Caco-2 (cell line): ENCODE results near the gene ZDHHC19. TPM values are rescaled to one million over a fixed set of nuclear protein-coding genes. Genes with fewer than 3 reads are reported as not detected.

Experiments
- BruUV-seq: library from RNA; stranded (reverse); fragments of 400-500 nt; replicated peaks from 2 replicates; lab custom pipeline; 2021; lab: Mats Ljungman, UMichigan
- CTCF ChIA-PET: fragments of 300-600 bp; sonication (Branson Sonifier 250); formaldehyde crosslinking; loops from one replicate; lab custom pipeline; 2022; ENCODE audit warnings: antibody characterized with exemption; lab: Charles Lee
- POLR2A ChIA-PET: fragments of 300-600 bp; sonication (Branson Sonifier 250); formaldehyde crosslinking; loops from one replicate; lab custom pipeline; 2022; ENCODE audit warnings: antibody characterized with exemption; lab: Charles Lee
- DNase-seq, 2 experiments: peaks; one replicate each; pipeline versions ENCODE4 v3.0.0 to v3.0.0-alpha.2; 2020 to 2022
- H3K27me3 ChIP-seq: replicated peaks from 2 replicates; pipeline ENCODE4 v1.6.0; 2011; ENCODE audit warnings: low read length; ENCODE audit not compliant: control insufficient read depth, insufficient read depth
- H3K36me3 ChIP-seq: 2 replicates; pipeline ENCODE4 v1.5.1; 2011; ENCODE audit warnings: low read length; ENCODE audit not compliant: control insufficient read depth, insufficient read depth
- H3K4me1 ChIP-seq: fragments of 250-450 bp; sonication (Bioruptor Pico); 2 replicates; pipeline ENCODE4 v1.5.1; 2020; ENCODE audit warnings: mild to moderate bottlenecking
- H3K4me3 ChIP-seq: 2 replicates; pipeline ENCODE4 v1.5.1; 2011; ENCODE audit warnings: low read depth, mild to moderate bottlenecking, control low read depth, low read length
- H3K9me3 ChIP-seq: fragments of 250-450 bp; sonication (Bioruptor Pico); 2 replicates; pipeline ENCODE4 v1.5.1; 2020; ENCODE audit warnings: mild to moderate bottlenecking, moderate library complexity
- H3K27ac Mint-ChIP-seq: one replicate; pipeline ENCODE4 v1.8.0; 2022; ENCODE audit warnings: mixed read lengths; ENCODE audit not compliant: unreplicated experiment
- H3K27me3 Mint-ChIP-seq: one replicate; pipeline ENCODE4 v1.8.0; 2022; ENCODE audit warnings: mixed read lengths; ENCODE audit not compliant: insufficient read depth, unreplicated experiment
- H3K36me3 Mint-ChIP-seq: one replicate; pipeline ENCODE4 v1.8.0; 2022; ENCODE audit warnings: mild to moderate bottlenecking, mixed read lengths; ENCODE audit not compliant: insufficient read depth, unreplicated experiment
- H3K4me1 Mint-ChIP-seq: one replicate; pipeline ENCODE4 v1.8.0; 2022; ENCODE audit warnings: low read depth, mixed read lengths; ENCODE audit not compliant: unreplicated experiment
- H3K4me3 Mint-ChIP-seq: one replicate; pipeline ENCODE4 v1.8.0; 2022; ENCODE audit warnings: mild to moderate bottlenecking, moderate library complexity, mixed read lengths; ENCODE audit not compliant: unreplicated experiment
- H3K9me3 Mint-ChIP-seq: one replicate; pipeline ENCODE4 v1.8.0; 2022; ENCODE audit warnings: mixed read lengths; ENCODE audit not compliant: unreplicated experiment
- intact Hi-C: fragments of 100-400 bp; cut with micrococcal nuclease; formaldehyde crosslinking; loops from one replicate; pipeline ENCODE4 v1.10.0; 2022; ENCODE audit not compliant: unreplicated experiment
- total RNA-seq: library from RNA; stranded (reverse); gene quantifications from 2 replicates; pipeline ENCODE4 v1.2.3, GENCODE V29; 2022
- TF ChIP-seq, protein P1 (sequence below), 2 experiments: fragments of 200-600 bp in 1 of 2; IDR thresholded peaks; 1 replicate in 1 of 2; 2 replicates in 1 of 2; pipeline versions ENCODE4 v1.5.1 to v1.8.0; 2011 to 2022; ENCODE audit warnings: antibody characterized with exemption in 1 of 2, control low read depth in 1 of 2, inconsistent platforms in 1 of 2, low read depth in 1 of 2, low read length in 1 of 2, mild to moderate bottlenecking in 1 of 2, moderate library complexity in 1 of 2; ENCODE audit not compliant: insufficient read depth in 1 of 2, severe bottlenecking in 1 of 2, unreplicated experiment in 1 of 2

ZDHHC19 gene
- total RNA-seq, 1 experiment from 2014 or later, result not detected

GRCh38 chr3:196198771-196199753 lies 12.1 kb downstream of the ZDHHC19 start:
- Histone ChIP-seq H3K4me1 (no peaks in the 10 kb centered on the region), H3K9me3 (no peaks in the 10 kb centered on the region), H3K27me3 (no peaks in the 10 kb centered on the region), H3K36me3 (no peaks in the 10 kb centered on the region), H3K4me3 (no peak overlapping the region)
- no TSS peak for BruUV-seq
- no peaks in the 10 kb centered on the region for H3K27me3 Mint-ChIP-seq
- no peak overlapping the region for H3K27ac Mint-ChIP-seq
- no peak overlapping the region for H3K4me3 Mint-ChIP-seq
- H3K9me3 Mint-ChIP-seq, result no peaks in the 10 kb centered on the region
- no peaks in the 10 kb centered on the region for H3K4me1 Mint-ChIP-seq
- POLR2A ChIA-PET, result no interaction called here
- CTCF ChIA-PET, result interaction anchor here (0.5 to 0.9 kb wide), 3 partner anchors 42 to 173 kb away, joined by 4 to 8 read pairs (median 5); no protein-coding TSS in a partner anchor
- no peak for DNase-seq
- intact Hi-C loops, result no loop called here
- H3K36me3 Mint-ChIP-seq, result no peaks in the 10 kb centered on the region
- TF ChIP-seq, protein P1, sequence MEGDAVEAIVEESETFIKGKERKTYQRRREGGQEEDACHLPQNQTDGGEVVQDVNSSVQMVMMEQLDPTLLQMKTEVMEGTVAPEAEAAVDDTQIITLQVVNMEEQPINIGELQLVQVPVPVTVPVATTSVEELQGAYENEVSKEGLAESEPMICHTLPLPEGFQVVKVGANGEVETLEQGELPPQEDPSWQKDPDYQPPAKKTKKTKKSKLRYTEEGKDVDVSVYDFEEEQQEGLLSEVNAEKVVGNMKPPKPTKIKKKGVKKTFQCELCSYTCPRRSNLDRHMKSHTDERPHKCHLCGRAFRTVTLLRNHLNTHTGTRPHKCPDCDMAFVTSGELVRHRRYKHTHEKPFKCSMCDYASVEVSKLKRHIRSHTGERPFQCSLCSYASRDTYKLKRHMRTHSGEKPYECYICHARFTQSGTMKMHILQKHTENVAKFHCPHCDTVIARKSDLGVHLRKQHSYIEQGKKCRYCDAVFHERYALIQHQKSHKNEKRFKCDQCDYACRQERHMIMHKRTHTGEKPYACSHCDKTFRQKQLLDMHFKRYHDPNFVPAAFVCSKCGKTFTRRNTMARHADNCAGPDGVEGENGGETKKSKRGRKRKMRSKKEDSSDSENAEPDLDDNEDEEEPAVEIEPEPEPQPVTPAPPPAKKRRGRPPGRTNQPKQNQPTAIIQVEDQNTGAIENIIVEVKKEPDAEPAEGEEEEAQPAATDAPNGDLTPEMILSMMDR (IDR thresholded peaks at IDR 0.05; ENCODE audit: insufficient read depth in 1 of 2, low read depth in 1 of 2, low read length in 1 of 2, severe bottlenecking in 1 of 2, unreplicated experiment in 1 of 2), result peak in 1 of 2 experiments; percentile 10

GRCh38 chr3:196198081-196198675 lies 13.0 kb downstream of the ZDHHC19 start:
- no peaks in the 10 kb centered on the region for H3K4me1 ChIP-seq
- no peaks in the 10 kb centered on the region for H3K9me3 Mint-ChIP-seq
- H3K27ac Mint-ChIP-seq, result no peak overlapping the region
- no peak for DNase-seq
- intact Hi-C loops, result no loop called here
- H3K4me3 ChIP-seq, result no peak overlapping the region
- CTCF ChIA-PET, result no interaction called here
- no peaks in the 10 kb centered on the region for H3K27me3 ChIP-seq
- TF ChIP-seq, protein P1 (IDR thresholded peaks at IDR 0.05; ENCODE audit: insufficient read depth in 1 of 2, low read depth in 1 of 2, low read length in 1 of 2, severe bottlenecking in 1 of 2, unreplicated experiment in 1 of 2), result no peak
- BruUV-seq, result no TSS peak
- no peaks in the 10 kb centered on the region for H3K27me3 Mint-ChIP-seq
- H3K9me3 ChIP-seq, result no peaks in the 10 kb centered on the region
- no peaks in the 10 kb centered on the region for H3K4me1 Mint-ChIP-seq
- POLR2A ChIA-PET, result no interaction called here
- no peaks in the 10 kb centered on the region for H3K36me3 Mint-ChIP-seq
- H3K4me3 Mint-ChIP-seq, result no peak overlapping the region
- H3K36me3 ChIP-seq, result no peaks in the 10 kb centered on the region

GRCh38 chr3:196197524-196197923 lies 13.7 kb downstream of the ZDHHC19 start:
- H3K27me3 Mint-ChIP-seq, result no peaks in the 10 kb centered on the region
- TF ChIP-seq, protein P1 (IDR thresholded peaks at IDR 0.05; ENCODE audit: insufficient read depth in 1 of 2, low read depth in 1 of 2, low read length in 1 of 2, severe bottlenecking in 1 of 2, unreplicated experiment in 1 of 2), result no peak
- POLR2A ChIA-PET, result no interaction called here
- Histone ChIP-seq H3K36me3 (no peaks in the 10 kb centered on the region), H3K27me3 (no peaks in the 10 kb centered on the region), H3K9me3 (no peaks in the 10 kb centered on the region), H3K4me1 (no peaks in the 10 kb centered on the region), H3K4me3 (no peak overlapping the region)
- intact Hi-C loops, result no loop called here
- CTCF ChIA-PET, result interaction anchor here (1.5 kb wide), 1 partner anchor 124 kb away, joined by 6 read pairs; no protein-coding TSS in a partner anchor
- no peaks in the 10 kb centered on the region for H3K9me3 Mint-ChIP-seq
- BruUV-seq, result no TSS peak
- no peak for DNase-seq
- no peaks in the 10 kb centered on the region for H3K36me3 Mint-ChIP-seq
- H3K4me3 Mint-ChIP-seq, result no peak overlapping the region
- H3K4me1 Mint-ChIP-seq, result no peaks in the 10 kb centered on the region
- H3K27ac Mint-ChIP-seq, result no peak overlapping the region
